Spinal cord (tissue), 10 donors: Measurements from ENCODE around the gene CLIP2. TPM values are rescaled to one million over a fixed set of nuclear protein-coding genes. Genes with fewer than 3 reads are reported as not detected.

Experiments
- DNase-seq, 6 donors: peaks; one replicate each; pipeline versions ENCODE4 v3.0.0 to v3.0.0-alpha.2; 2013 to 2015; ENCODE audit warnings: low spot score in 6 of 6, low read depth in 4 of 6
- H3K27ac ChIP-seq: one replicate; pipeline ENCODE4 v1.5.1; 2013; ENCODE audit warnings: low read depth, low read length, control low read depth
- H3K27me3 ChIP-seq: one replicate; pipeline ENCODE4 v1.6.1; 2013; ENCODE audit warnings: low read length; ENCODE audit not compliant: control insufficient read depth, insufficient read depth
- H3K36me3 ChIP-seq: one replicate; pipeline ENCODE4 v1.6.1; 2013; ENCODE audit warnings: low read length; ENCODE audit not compliant: control insufficient read depth, insufficient read depth
- H3K4me1 ChIP-seq: one replicate; pipeline ENCODE4 v1.6.1; 2013; ENCODE audit warnings: low read length; ENCODE audit not compliant: control insufficient read depth, insufficient read depth
- H3K4me3 ChIP-seq: one replicate; pipeline ENCODE4 v1.5.1; 2013; ENCODE audit warnings: low read depth, low read length, control low read depth
- H3K9me3 ChIP-seq: one replicate; pipeline ENCODE4 v1.6.1; 2013; ENCODE audit warnings: low read length; ENCODE audit not compliant: control insufficient read depth, insufficient read depth
- WGBS: methylation state at CpG from one replicate; pipeline ENCODE4 v1.1.5; 2013; ENCODE audit warnings: missing lambda C conversion rate; ENCODE audit not compliant: insufficient coverage; 5-methylcytosine and 5-hydroxymethylcytosine counted together
- polyA plus RNA-seq, 2 donors: library from polyadenylated mRNA; unstranded; fragments of 120-200 nt; gene quantifications; one replicate each; pipeline ENCODE4 v1.2.1, GENCODE V29; 2013; ENCODE audit not compliant: insufficient read length in 2 of 2
- total RNA-seq, 2 donors: library from RNA; depleted of rRNA in 1 of 2; stranded (reverse); fragments of 120-200 nt in 1 of 2; fragments of >200 nt in 1 of 2; gene quantifications; one replicate each; pipeline versions ENCODE4 v1.2.3 to v1.2.4, GENCODE V29; 2013 to 2014
- donor health status: healthy.

The CLIP2 gene
- total and polyA plus RNA-seq, 4 donors = 34.4 to 110 (median 76.9) TPM

- peak in 2 of 6 donors; percentile 91 to 95 for DNase-seq
- WGBS = 0% methylated on average over 34 of the region's 62 CpGs
- Histone ChIP-seq H3K36me3 (peaks cover 4% of the 10 kb centered on the region), H3K9me3 (no peaks in the 10 kb centered on the region), H3K27me3 (no peaks in the 10 kb centered on the region), H3K27ac (peak within 1 kb of the TSS; percentile 84), H3K4me1 (peaks cover 30% of the 10 kb centered on the region), H3K4me3 (peak within 1 kb of the TSS; percentile 59)
Measured at GRCh38 chr7:74453322-74454011, 164.3 kb downstream of the CLIP2 start, which contains the start of gene GTF2IRD1. Gene GTF2IRD1 (plus strand): TSS chr7:74453906. CDS start chr7:74508081, 54,175 bp downstream.

DNA sequence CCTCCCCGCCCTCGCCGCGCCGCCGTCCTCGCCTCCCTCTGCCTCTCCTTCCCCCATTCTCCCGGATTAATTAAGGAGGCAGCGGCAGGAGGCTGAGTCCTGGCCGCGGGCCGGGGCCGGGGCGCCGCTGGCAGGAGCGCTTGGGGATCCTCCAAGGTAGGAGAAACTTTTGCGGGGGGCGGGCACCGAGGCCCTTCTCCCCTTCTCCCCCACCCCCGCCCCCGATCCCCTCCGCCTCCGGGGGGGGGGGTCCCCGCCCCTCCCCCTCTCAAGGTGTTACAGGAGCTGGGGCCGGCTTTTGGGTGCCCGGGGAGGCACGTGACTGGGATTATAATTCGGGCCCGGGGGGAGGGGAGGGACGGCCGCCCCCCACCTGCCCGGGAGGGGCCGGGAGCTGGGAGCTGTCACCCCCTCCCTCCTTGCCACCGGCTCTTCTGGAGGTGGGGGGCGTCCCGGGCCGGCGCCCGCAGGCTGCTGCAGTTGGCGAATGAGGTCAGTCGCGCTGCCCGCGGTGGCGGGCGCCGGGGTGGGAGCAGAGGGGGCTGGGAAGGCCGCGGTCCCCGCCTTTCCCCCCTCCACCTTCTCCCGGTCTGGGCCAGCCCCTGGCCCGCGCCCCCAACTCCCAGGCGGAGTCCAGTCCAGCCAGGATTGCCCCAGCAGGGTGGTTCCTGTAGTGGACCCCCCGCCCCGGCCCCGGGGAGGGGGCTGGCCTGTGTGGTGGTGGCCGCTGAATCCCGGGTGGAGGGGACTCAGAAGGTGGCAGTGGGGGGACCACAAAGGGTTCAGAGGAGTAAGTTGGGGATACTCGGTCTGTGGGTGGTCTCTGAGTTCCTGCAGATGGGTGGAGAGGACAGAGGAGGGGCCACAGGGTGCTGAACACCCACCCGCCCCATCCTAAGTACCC lies 165.1 kb downstream of the CLIP2 start:
- Histone ChIP-seq H3K27ac (peak overlapping the region; percentile 84), H3K4me3 (peak overlapping the region; percentile 59), H3K9me3 (no peaks in the 10 kb centered on the region), H3K4me1 (peaks cover 30% of the 10 kb centered on the region), H3K36me3 (peaks cover 4% of the 10 kb centered on the region), H3K27me3 (no peaks in the 10 kb centered on the region)
- peak in 2 of 6 donors; percentile 65 to 67 for DNase-seq
- WGBS = 0% methylated on average over 28 of the region's 61 CpGs

DNA sequence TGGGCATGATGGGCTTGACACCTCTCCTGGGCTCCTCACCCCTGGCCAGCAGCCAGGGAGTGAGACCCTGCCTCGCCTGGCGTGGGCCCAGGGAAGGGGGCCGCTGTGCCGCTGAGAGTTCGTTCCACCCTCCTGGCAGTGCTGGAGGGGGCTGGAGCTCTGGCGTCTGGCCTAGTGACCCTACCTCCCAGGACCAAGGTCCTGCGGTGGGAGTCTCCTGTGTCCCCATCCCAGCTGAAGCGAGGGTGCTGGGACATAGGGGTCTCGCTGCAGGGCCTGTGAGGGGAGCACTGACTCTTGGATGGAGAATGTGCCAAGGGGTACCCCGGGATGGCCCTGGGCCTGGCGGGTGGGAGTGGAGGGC lies 165.7 kb downstream of the CLIP2 start:
- no peaks in the 10 kb centered on the region for H3K9me3 ChIP-seq
- no peaks in the 10 kb centered on the region for H3K27me3 ChIP-seq
- 28% methylated on average over 11 of the region's 11 CpGs for WGBS
- peak overlapping the region; percentile 84 for H3K27ac ChIP-seq
- H3K4me1 ChIP-seq = peaks cover 32% of the 10 kb centered on the region
- peak in 2 of 6 donors; percentile 43 to 57 for DNase-seq
- H3K4me3 ChIP-seq = peak overlapping the region; percentile 59
- peaks cover 4% of the 10 kb centered on the region for H3K36me3 ChIP-seq

DNA sequence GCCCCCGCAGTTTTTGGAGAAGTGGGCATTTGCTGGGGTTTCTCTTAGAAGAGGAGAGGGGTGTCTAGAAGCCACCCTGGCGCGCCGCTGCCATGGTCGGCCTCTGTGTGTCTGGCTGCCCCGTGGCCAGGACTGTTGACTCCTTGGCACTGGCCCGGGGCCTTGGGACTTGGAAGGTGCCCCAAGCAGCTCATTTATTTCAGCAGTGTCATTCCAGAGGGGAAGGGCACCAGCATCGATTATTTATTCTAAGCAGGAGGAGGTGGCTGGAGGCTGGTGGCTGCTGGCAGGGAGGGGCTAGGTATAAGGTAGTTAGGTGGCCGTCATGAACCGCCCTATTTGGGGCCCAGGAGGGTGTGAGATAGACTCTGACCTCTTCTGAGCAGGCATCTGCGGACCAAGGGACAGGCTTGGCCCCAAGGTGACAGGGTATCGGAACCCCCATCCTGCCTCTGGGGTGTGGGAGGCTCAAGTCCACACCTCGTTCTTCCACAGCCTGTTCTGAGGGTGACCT lies 166.1 kb downstream of the CLIP2 start:
- WGBS = 34% methylated on average over 13 of the region's 13 CpGs
- no peak overlapping the region for H3K4me3 ChIP-seq
- peaks cover 6% of the 10 kb centered on the region for H3K36me3 ChIP-seq
- H3K4me1 ChIP-seq = peaks cover 33% of the 10 kb centered on the region
- peak in 2 of 6 donors; percentile 7 to 52 for DNase-seq
- no peaks in the 10 kb centered on the region for H3K27me3 ChIP-seq
- peak overlapping the region; percentile 84 for H3K27ac ChIP-seq
- no peaks in the 10 kb centered on the region for H3K9me3 ChIP-seq

Other genes with a start within 250 kb of the CLIP2 start
- gene LIMK1, start 205.6 kb upstream of the CLIP2 start, total RNA-seq = 10 to 100 TPM; 26.3 to 35.6 TPM
- 10 to 100 TPM; 81.4 to 81.5 TPM for gene LIMK1, start 205.6 kb upstream of the CLIP2 start, polyA plus RNA-seq
- gene EIF4H, start 115.1 kb upstream of the CLIP2 start, total RNA-seq = 100 to 1,000 TPM; 176 to 184 TPM
- gene EIF4H, start 115.1 kb upstream of the CLIP2 start, polyA plus RNA-seq = 100 to 1,000 TPM; 252 to 261 TPM
- gene LAT2, start 79.4 kb upstream of the CLIP2 start, total RNA-seq = 10 to 100 TPM in 1 of 2 donors, 1 to 10 TPM in 1; 6.4 to 10.3 TPM
- gene LAT2, start 79.4 kb upstream of the CLIP2 start, polyA plus RNA-seq = 10 to 100 TPM in 1 of 2 donors, 1 to 10 TPM in 1; 8.9 to 10.1 TPM
- gene RFC2, start 35.0 kb upstream of the CLIP2 start, total RNA-seq = 10 to 100 TPM; 17.9 to 29.5 TPM
- 10 to 100 TPM; 39.5 to 43.6 TPM for gene RFC2, start 35.0 kb upstream of the CLIP2 start, polyA plus RNA-seq
- 10 to 100 TPM; 10.0 to 11.7 TPM for gene GTF2IRD1, start 164.5 kb downstream of the CLIP2 start, total RNA-seq
- 10 to 100 TPM; 27.0 to 33.5 TPM for gene GTF2IRD1, start 164.5 kb downstream of the CLIP2 start, polyA plus RNA-seq